Measurements from ENCODE around the gene TBL1XR1. TPM values are rescaled to one million over a fixed set of nuclear protein-coding genes. Genes with fewer than 3 reads are reported as not detected.
A peak's percentile ranks its signal among the peaks of the same experiment; 100 is the strongest.

Gene TBL1XR1
- total RNA-seq, 3 donors from 2014 or later = 141 to 161 (median 154) TPM

DNA sequence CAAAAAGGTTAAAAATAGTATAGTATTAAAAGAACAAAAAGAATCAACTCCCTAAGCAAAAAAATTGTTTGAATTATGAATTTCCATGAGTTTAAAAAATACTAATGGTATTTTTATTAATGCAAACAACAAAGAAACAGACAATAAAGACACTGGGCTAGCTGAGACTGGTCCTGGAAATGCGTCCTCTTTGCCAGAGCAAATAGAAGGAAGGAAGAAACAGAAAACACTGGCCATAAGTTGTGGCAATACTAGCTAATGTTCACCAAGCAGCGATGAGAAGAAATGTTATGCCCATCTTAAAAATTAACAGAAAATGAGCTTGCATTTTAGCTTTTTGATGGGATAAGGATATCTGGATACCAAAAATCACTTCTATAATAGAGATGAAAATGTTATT, 88.6 kb downstream of the TBL1XR1 start:
- ATAC-seq = no peak
- H3K9me3 Mint-ChIP-seq = no peaks in the 10 kb centered on the region
- H3K4me3 Mint-ChIP-seq = no peak overlapping the region

DNA sequence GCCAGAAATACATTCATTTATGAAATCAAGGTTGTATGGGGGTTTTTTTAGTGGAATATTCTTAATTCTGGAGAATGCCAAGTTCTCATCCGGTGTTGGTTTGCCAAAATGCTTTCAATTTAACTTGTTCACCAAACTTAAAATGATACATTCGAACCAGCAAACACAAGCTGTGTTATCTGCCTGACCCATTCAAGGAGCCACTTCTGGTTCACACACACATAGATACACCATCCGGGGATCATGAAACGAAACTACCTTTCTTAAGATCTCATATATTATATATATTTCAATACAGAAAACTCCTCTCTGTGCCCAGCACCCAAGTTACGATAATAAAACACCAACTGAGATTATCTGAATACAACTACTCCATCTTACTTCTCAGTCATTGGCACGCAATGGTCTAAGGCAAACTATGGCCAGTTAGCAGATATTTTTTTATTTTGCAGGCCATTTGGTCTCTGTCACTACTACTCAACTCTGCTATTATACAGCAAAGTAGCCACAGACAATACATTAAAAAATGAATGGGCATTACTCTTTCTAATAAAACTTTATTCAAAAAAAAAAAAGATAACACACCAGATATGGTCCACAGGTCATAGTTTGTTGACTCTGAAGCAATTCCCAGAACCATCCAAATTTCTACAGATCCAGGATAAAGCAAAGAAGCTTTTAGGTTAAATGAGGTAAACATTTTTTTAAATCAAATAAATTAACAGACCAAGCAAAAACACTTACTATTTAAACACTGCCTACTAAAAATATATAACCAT, 89.6 kb downstream of the TBL1XR1 start:
- peaks cover 73% of the 10 kb centered on the region for H3K4me1 Mint-ChIP-seq (ENCODE audit: low read depth)
- no peak overlapping the region for H3K4me3 Mint-ChIP-seq
- peaks cover 1% of the 10 kb centered on the region for H3K36me3 Mint-ChIP-seq (ENCODE audit: insufficient read depth)
- H3K9me3 Mint-ChIP-seq = no peaks in the 10 kb centered on the region
- DNase-seq = no peak
- H3K27me3 Mint-ChIP-seq (ENCODE audit: low read depth) = no peaks in the 10 kb centered on the region
- ATAC-seq = no peak

More for the DNA sequence above, 88.6 kb downstream of the TBL1XR1 start:
- no peaks in the 10 kb centered on the region for H3K27me3 Mint-ChIP-seq (ENCODE audit: low read depth)
- H3K36me3 Mint-ChIP-seq (ENCODE audit: insufficient read depth) = peaks cover 1% of the 10 kb centered on the region
- no peak for DNase-seq
- peaks cover 79% of the 10 kb centered on the region for H3K4me1 Mint-ChIP-seq (ENCODE audit: low read depth)

DNA sequence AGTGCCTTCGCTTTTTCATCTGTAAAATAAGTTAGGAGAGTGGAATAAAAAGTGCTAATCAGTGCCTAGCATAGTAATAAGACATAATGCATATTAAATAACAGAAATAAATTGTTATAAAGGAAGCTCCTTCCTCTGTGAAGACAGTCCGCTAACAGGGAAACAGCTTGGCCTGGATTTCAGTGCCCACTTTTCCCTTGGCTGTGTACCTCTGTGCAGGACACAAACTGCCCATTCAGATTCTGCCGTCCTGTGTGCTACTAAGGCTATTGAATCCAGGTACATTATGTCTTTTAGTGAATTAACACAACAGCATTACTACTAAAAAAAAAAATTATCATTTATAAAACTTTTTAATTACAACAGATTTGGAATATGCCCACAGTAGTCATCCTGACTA, 90.7 kb downstream of the TBL1XR1 start:
- no peak overlapping the region for H3K4me3 Mint-ChIP-seq
- H3K27me3 Mint-ChIP-seq (ENCODE audit: low read depth) = no peaks in the 10 kb centered on the region
- no peak for ATAC-seq
- H3K4me1 Mint-ChIP-seq (ENCODE audit: low read depth) = peaks cover 72% of the 10 kb centered on the region
- H3K36me3 Mint-ChIP-seq (ENCODE audit: insufficient read depth) = peaks cover 5% of the 10 kb centered on the region
- no peak for DNase-seq
- H3K9me3 Mint-ChIP-seq = no peaks in the 10 kb centered on the region

DNA sequence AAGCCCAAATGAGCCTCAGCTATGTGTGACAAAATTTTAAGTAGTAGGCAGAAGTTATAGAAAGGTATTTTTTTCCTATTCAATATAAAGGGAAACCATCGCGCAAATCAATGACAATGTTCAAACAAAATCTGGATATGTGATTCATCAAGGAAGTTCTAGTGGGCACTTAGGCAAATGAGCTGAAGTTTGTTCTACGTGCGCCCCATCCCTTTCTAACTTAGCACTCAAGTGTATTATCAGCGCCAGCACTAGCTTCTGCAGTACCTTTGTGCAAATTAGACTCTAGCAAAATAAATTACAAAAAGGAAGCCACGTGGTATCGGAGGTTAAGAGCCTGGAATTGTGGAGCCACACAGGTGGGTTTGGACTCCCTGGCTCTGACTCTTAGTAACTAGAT, 91.1 kb downstream of the TBL1XR1 start:
- Mint-ChIP-seq H3K4me3 (peak overlapping the region; percentile 4), H3K27me3 (ENCODE audit: low read depth) (no peaks in the 10 kb centered on the region), H3K36me3 (ENCODE audit: insufficient read depth) (peaks cover 5% of the 10 kb centered on the region), H3K4me1 (ENCODE audit: low read depth) (peaks cover 68% of the 10 kb centered on the region), H3K9me3 (no peaks in the 10 kb centered on the region)
- ATAC-seq (peak; percentile 28 to 42), DNase-seq (no peak)

DNA sequence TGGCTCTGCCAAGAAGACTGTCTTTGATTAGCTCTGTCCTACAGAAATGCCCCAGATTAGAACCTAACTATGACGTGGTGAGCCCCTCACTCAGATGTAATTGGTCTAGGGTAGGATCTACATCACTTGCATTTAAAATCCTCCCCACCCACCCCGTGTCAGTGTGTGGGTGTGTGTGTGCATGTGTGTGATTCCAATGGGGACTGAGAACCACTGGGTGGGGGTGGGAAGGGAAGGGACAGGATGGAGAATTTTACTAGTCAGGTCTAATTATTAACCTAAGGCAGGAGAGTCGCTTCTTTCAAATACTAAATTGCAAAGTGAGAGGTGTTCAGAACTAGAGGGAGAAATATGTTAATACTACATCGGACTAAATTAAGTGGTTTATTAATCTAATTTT, 91.7 kb downstream of the TBL1XR1 start:
- H3K4me1 Mint-ChIP-seq (ENCODE audit: low read depth) = peaks cover 68% of the 10 kb centered on the region
- H3K4me3 Mint-ChIP-seq = peak overlapping the region; percentile 4
- no peak for DNase-seq
- peaks cover 5% of the 10 kb centered on the region for H3K36me3 Mint-ChIP-seq (ENCODE audit: insufficient read depth)
- no peaks in the 10 kb centered on the region for H3K9me3 Mint-ChIP-seq
- no peaks in the 10 kb centered on the region for H3K27me3 Mint-ChIP-seq (ENCODE audit: low read depth)
- no peak for ATAC-seq

DNA sequence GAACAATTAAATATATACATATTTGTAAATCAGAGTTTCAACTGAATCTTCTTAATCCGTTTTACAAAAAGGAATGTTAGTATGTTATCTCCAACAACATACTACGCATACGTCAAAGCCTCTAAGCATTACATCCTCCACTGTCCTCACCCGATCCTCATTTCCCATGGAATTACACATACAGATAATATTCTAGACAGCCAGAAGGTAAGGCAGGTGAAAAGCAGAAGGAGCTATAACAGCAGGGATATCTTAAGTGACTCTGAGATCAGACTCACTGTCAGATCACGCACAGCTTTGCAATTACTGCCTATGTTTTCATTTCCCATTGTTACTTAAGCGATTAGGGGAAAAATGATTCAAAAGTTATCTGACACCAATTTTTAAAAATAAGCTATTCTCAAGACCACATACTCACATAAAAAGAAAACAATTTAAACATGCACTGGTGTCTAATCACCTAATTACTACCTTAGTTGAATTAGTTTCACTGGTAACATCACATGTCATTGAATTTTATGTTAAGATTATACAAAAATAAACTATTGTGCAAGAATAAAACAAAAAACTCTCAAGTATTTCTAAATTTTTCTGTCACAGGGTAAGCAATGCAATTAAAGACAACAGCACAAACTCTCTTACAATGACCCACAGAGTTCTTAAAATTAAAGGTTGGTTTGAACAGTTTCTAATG, 92.8 kb downstream of the TBL1XR1 start:
- H3K36me3 Mint-ChIP-seq (ENCODE audit: insufficient read depth) = peaks cover 5% of the 10 kb centered on the region
- ATAC-seq = no peak

DNA sequence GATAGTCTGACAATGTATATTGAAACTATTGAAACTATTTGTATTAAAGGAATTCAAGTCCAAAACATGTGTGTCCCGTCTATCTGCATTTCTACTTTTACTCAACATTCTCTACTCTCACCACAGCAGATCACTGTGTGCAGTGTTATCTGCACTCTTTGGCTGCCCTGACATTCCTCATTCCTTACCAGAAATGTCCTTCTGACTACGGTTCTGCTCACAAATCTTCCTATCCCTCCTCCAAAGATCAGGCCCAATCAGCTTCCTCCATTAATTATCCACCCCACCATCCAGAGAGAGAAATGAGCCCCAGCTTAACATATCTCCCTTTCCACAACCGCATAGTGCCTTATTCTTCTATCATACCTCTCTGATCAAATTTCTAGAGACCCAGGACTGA, 94.7 kb downstream of the TBL1XR1 start:
- no peak for DNase-seq
- no peak for ATAC-seq
- Mint-ChIP-seq H3K27me3 (ENCODE audit: low read depth) (no peaks in the 10 kb centered on the region), H3K4me3 (no peak overlapping the region), H3K9me3 (no peaks in the 10 kb centered on the region), H3K36me3 (ENCODE audit: insufficient read depth) (peaks cover 11% of the 10 kb centered on the region), H3K4me1 (ENCODE audit: low read depth) (peaks cover 49% of the 10 kb centered on the region)

More for the DNA sequence above, 92.8 kb downstream of the TBL1XR1 start:
- no peak overlapping the region for H3K4me3 Mint-ChIP-seq
- H3K27me3 Mint-ChIP-seq (ENCODE audit: low read depth) = no peaks in the 10 kb centered on the region
- H3K4me1 Mint-ChIP-seq (ENCODE audit: low read depth) = peaks cover 57% of the 10 kb centered on the region
- no peak for DNase-seq
- no peaks in the 10 kb centered on the region for H3K9me3 Mint-ChIP-seq

DNA sequence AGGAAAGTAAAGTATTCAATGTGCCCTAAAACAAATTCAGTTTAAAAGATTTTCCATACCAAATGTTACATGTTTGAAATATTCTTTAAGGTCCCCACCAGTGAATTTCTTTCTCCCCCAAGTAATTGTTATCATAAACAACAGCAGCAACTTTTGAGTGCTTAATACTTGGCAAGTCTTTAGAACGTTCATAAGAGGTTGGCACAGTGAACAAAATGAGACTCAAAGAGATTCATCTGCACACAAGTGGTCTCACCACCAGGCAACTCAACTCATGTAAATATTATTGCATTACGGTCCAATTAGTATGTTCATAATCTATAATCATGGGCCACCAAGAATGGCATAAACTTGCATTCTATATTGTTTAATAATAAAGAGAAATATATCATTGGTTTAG, 98.7 kb downstream of the TBL1XR1 start:
- Mint-ChIP-seq H3K36me3 (ENCODE audit: insufficient read depth) (peaks cover 34% of the 10 kb centered on the region), H3K27me3 (ENCODE audit: low read depth) (no peaks in the 10 kb centered on the region), H3K4me1 (ENCODE audit: low read depth) (peaks cover 31% of the 10 kb centered on the region), H3K9me3 (peaks cover 10% of the 10 kb centered on the region), H3K4me3 (no peak overlapping the region)
- DNase-seq (no peak), ATAC-seq (no peak)

DNA sequence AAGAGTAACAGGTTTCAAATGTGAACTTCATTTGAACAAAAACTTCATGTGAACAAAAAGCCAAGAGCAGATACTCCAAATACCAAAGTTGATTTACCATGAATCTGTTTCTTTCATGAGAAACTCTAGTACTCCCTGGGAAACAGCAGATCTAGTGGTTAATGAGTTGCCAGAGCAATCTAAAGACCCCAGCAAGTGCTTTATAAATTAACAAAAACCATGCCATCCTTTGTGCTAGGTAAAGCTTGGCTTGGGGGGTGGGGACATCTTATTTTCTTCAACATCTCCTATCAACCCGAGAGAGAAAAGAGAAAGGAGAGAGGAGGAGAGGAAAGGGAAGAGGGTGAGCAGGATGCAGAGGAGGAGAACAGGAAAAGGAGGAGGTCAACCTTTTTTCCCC, 100.7 kb downstream of the TBL1XR1 start:
- H3K4me1 Mint-ChIP-seq (ENCODE audit: low read depth) = peaks cover 34% of the 10 kb centered on the region
- peaks cover 47% of the 10 kb centered on the region for H3K36me3 Mint-ChIP-seq (ENCODE audit: insufficient read depth)
- H3K9me3 Mint-ChIP-seq = peaks cover 27% of the 10 kb centered on the region
- ATAC-seq (no peak), DNase-seq (no peak)
- H3K27me3 Mint-ChIP-seq (ENCODE audit: low read depth) = no peaks in the 10 kb centered on the region
- no peak overlapping the region for H3K4me3 Mint-ChIP-seq

DNA sequence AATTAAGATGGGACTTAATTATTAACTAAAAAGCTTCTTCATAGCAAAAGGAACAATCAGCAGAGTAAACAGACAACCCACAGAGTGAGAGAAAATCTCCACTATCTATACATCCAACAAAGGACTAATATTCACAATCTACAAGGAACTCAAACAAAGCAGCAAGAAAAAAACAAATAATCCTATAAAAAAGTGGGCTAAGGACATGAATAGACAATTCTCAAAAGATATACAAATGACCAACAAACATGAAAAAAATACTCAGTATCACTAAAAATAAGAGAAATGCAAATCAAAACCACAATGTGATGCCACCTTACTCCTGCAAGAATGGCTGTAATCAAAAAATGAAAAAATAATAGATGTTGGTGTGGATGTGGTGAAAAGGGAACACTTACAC, 103.3 kb downstream of the TBL1XR1 start:
- Mint-ChIP-seq H3K36me3 (ENCODE audit: insufficient read depth) (peaks cover 61% of the 10 kb centered on the region), H3K4me3 (no peak overlapping the region), H3K9me3 (peaks cover 30% of the 10 kb centered on the region), H3K27me3 (ENCODE audit: low read depth) (no peaks in the 10 kb centered on the region), H3K4me1 (ENCODE audit: low read depth) (peaks cover 45% of the 10 kb centered on the region)
- DNase-seq = no peak
- no peak for ATAC-seq

DNA sequence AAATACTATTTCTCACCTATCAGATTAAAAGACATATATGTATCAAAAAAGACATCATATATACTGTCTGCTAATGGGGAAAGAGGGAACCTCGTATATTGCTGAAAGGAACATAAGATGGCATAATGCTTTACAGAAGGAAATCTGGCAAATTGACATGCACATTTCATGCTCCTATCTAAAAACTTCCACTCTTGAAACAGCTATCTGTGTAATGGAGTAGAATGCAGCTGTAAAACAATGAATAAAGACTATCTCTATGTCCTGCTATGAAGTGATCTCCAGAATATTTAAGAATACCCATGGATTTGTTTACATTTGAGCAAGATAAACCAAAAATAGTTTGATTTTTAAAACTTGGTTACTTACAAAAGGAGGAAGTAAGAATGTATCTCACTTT, 107.4 kb downstream of the TBL1XR1 start:
- H3K27me3 Mint-ChIP-seq (ENCODE audit: low read depth) = no peaks in the 10 kb centered on the region
- H3K4me1 Mint-ChIP-seq (ENCODE audit: low read depth) = peaks cover 56% of the 10 kb centered on the region
- ATAC-seq (no peak), DNase-seq (no peak)
- H3K9me3 Mint-ChIP-seq = peaks cover 30% of the 10 kb centered on the region
- H3K36me3 Mint-ChIP-seq (ENCODE audit: insufficient read depth) = peaks cover 49% of the 10 kb centered on the region
- H3K4me3 Mint-ChIP-seq = no peak overlapping the region

DNA sequence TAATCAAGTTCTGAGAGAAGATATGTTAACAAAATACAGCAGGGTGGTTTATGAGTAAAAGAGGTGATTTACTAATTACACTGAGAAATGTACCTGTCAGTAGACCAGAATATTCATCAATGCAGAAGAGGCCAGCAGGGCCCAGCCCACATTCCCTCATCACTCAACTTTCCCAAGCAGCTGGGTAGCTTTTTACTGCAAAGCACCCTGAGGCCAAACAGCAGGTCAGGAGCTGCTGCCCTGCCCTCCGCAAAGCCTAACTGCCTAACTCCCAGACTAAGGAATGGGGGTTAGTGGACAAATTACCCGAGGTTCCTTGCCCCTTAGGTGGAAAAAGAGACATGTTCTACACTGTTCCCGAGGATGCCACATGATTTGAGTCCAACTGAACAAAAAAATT, 108.2 kb downstream of the TBL1XR1 start:
- H3K36me3 Mint-ChIP-seq (ENCODE audit: insufficient read depth) = peaks cover 47% of the 10 kb centered on the region
- peaks cover 26% of the 10 kb centered on the region for H3K9me3 Mint-ChIP-seq
- no peak for ATAC-seq

DNA sequence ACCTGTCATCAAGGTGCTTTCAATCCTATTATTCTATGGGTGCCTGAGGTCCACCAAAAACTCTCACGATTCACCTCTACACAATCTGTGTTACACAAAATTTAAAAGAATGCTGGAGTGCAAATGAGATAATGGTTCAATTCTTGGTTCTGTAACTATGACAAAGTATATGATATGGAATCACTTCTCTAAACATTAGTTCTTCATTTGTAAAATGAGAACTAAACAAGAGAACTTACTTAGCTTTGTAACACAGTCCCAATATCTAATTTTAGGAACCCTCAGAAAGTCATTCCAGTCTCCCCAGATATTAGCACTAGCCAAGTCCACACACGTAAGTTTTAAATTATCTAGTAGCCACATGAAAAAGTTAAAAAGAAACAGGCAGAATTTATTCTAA, 111.5 kb downstream of the TBL1XR1 start:
- Mint-ChIP-seq H3K27me3 (ENCODE audit: low read depth) (no peaks in the 10 kb centered on the region), H3K4me3 (no peak overlapping the region), H3K4me1 (ENCODE audit: low read depth) (peaks cover 61% of the 10 kb centered on the region), H3K36me3 (ENCODE audit: insufficient read depth) (peaks cover 28% of the 10 kb centered on the region), H3K9me3 (no peaks in the 10 kb centered on the region)
- ATAC-seq (no peak), DNase-seq (no peak)

More for the DNA sequence above, 108.2 kb downstream of the TBL1XR1 start:
- Mint-ChIP-seq H3K27me3 (ENCODE audit: low read depth) (no peaks in the 10 kb centered on the region), H3K4me1 (ENCODE audit: low read depth) (peaks cover 63% of the 10 kb centered on the region), H3K4me3 (no peak overlapping the region)
- no peak for DNase-seq

DNA sequence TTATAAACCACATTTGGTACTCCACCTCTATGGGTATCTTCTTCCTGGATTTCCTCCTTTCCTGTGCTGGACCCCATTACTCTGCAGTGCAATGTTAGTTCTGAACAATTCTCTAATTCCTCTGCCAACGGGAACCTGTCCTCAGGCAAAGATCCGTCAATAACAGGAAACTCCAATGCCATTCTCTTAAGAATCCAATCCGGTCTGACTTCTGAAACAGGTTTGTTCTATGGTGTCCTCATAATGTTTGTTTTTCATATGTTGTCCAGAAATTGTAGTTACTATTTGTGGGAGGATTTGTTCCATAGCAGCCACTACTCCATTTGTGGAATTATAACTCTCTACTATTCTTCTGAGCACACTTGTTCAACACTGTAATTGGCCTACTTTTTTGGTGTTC, 112.7 kb downstream of the TBL1XR1 start:
- H3K36me3 Mint-ChIP-seq (ENCODE audit: insufficient read depth) = peaks cover 24% of the 10 kb centered on the region
- no peaks in the 10 kb centered on the region for H3K9me3 Mint-ChIP-seq
- peaks cover 56% of the 10 kb centered on the region for H3K4me1 Mint-ChIP-seq (ENCODE audit: low read depth)
- H3K27me3 Mint-ChIP-seq (ENCODE audit: low read depth) = no peaks in the 10 kb centered on the region
- H3K4me3 Mint-ChIP-seq = no peak overlapping the region
- ATAC-seq = no peak
- no peak for DNase-seq

DNA sequence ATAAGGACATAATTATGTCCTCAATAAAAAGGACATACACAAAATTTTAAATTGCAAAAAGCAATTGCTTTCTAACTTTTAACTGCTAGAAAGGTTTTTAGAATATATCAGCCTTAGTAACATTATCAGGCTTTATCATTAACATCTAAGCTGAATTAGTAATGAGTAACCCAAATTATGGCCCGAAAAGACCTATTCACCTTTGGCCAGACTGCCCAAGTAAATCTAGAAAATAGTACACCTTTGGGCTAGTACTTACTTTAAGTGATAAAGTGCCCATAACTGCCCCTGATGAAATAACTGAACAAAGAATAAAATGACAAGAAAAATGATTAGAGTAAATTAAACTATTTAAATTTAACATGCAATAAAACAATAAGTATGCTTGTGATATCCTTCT, 117.2 kb downstream of the TBL1XR1 start:
- peaks cover 36% of the 10 kb centered on the region for H3K4me1 Mint-ChIP-seq (ENCODE audit: low read depth)
- ATAC-seq = no peak

More for the DNA sequence above, 117.2 kb downstream of the TBL1XR1 start:
- no peak overlapping the region for H3K4me3 Mint-ChIP-seq
- H3K9me3 Mint-ChIP-seq = no peaks in the 10 kb centered on the region
- no peak for DNase-seq
- H3K27me3 Mint-ChIP-seq (ENCODE audit: low read depth) = no peaks in the 10 kb centered on the region
- peaks cover 31% of the 10 kb centered on the region for H3K36me3 Mint-ChIP-seq (ENCODE audit: insufficient read depth)

Measured in activated T-cell treated with anti-CD3 and anti-CD28 coated beads, Interleukin-2, amount 50 U/mL, for 4 hours (primary cell).